HL-60 (cell line): ENCODE measurements around the gene USP40.

Experiments
- CTCF ChIP-seq: IDR thresholded peaks from one replicate; pipeline ENCODE4 v1.5.1; 2011; ENCODE audit warnings: low read length, control low read depth, inconsistent platforms; ENCODE audit not compliant: insufficient read depth
- GABPA ChIP-seq: IDR thresholded peaks from 2 replicates; pipeline ENCODE4 v1.6.1; 2012; ENCODE audit warnings: low read depth
- POLR2AphosphoS5 ChIP-seq: IDR thresholded peaks from 2 replicates; pipeline ENCODE4 v1.6.1; 2012; ENCODE audit warnings: low read depth

- TF ChIP-seq GABPA (no peak), CTCF (no peak), POLR2AphosphoS5 (no peak)
These were observed 90.5 kb downstream of the USP40 start for GRCh38 chr2:233476063-233476410.
